MCF 10A (cell line): ENCODE data around the gene CALCR. TPM values are rescaled to one million over a fixed set of nuclear protein-coding genes. Genes with fewer than 3 reads are reported as not detected.

ENCODE experiments used
- BruUV-seq: library from RNA; stranded (reverse); fragments of 400-500 nt; replicated peaks from 2 replicates; lab custom pipeline; 2021; lab: Mats Ljungman, UMichigan
- CTCF ChIA-PET: fragments of 300-600 bp; sonication (Branson Sonifier 250); formaldehyde crosslinking; extraction: SDS; loops from one replicate; lab custom pipeline; 2021; ENCODE audit warnings: antibody characterized with exemption, inconsistent platforms; lab: Yijun Ruan, JAX
- POLR2A ChIA-PET: fragments of 300-600, 350-650 bp; sonication (Branson Sonifier 250); formaldehyde crosslinking; extraction: SDS; loops from one replicate; lab custom pipeline; 2020; ENCODE audit warnings: antibody characterized with exemption, inconsistent platforms; lab: Yijun Ruan, JAX
- DNase-seq: peaks from one replicate; pipeline ENCODE4 v3.0.0-alpha.2; 2018; ENCODE audit not compliant: unreplicated experiment
- H3K27ac Mint-ChIP-seq: one replicate; pipeline ENCODE4 v1.8.0; 2022; ENCODE audit warnings: mild to moderate bottlenecking, low read depth, mixed read lengths; ENCODE audit not compliant: unreplicated experiment
- H3K27me3 Mint-ChIP-seq: one replicate; pipeline ENCODE4 v1.8.0; 2022; ENCODE audit warnings: mixed read lengths; ENCODE audit not compliant: insufficient read depth, unreplicated experiment
- H3K36me3 Mint-ChIP-seq: one replicate; pipeline ENCODE4 v1.8.0; 2022; ENCODE audit warnings: mild to moderate bottlenecking, moderate library complexity, mixed read lengths; ENCODE audit not compliant: insufficient read depth, unreplicated experiment
- H3K4me1 Mint-ChIP-seq: one replicate; pipeline ENCODE4 v1.8.0; 2022; ENCODE audit warnings: mixed read lengths; ENCODE audit not compliant: insufficient read depth, unreplicated experiment
- H3K4me3 Mint-ChIP-seq: one replicate; pipeline ENCODE4 v1.8.0; 2022; ENCODE audit warnings: mild to moderate bottlenecking, moderate library complexity, mixed read lengths; ENCODE audit not compliant: unreplicated experiment
- H3K9me3 Mint-ChIP-seq: one replicate; pipeline ENCODE4 v1.8.0; 2022; ENCODE audit warnings: mixed read lengths; ENCODE audit not compliant: unreplicated experiment
- intact Hi-C: fragments of 100-400 bp; cut with micrococcal nuclease; formaldehyde crosslinking; loops from 2 replicates; pipeline ENCODE4 v1.14.1; 2022
- total RNA-seq: library from RNA; stranded (reverse); gene quantifications from 2 replicates; pipeline ENCODE4 v1.2.3, GENCODE V29; 2022
- TF ChIP-seq, protein P1 (sequence below): fragments of 200-600 bp; IDR thresholded peaks from one replicate; pipeline ENCODE4 v1.8.0; 2022; ENCODE audit warnings: antibody characterized with exemption, mild to moderate bottlenecking; ENCODE audit not compliant: unreplicated experiment

The CALCR gene
- total RNA-seq, 1 experiment from 2014 or later: not detected

GRCh38 chr7:93578762-93579161, 4.2 kb upstream of the CALCR start:
- ChIA-PET POLR2A (interaction anchor here (1.6 kb wide), 1 partner anchor 20 kb away, joined by 3 read pairs; no protein-coding TSS in a partner anchor), CTCF (interaction anchor here (0.6 kb wide), 1 partner anchor 49 kb away, joined by 3 read pairs; no protein-coding TSS in a partner anchor)
- Mint-ChIP-seq H3K4me1 (no peaks in the 10 kb centered on the region), H3K9me3 (no peaks in the 10 kb centered on the region), H3K36me3 (no peaks in the 10 kb centered on the region), H3K4me3 (no peak overlapping the region), H3K27me3 (peaks cover 94% of the 10 kb centered on the region), H3K27ac (no peak overlapping the region)
- TF ChIP-seq, protein P1, sequence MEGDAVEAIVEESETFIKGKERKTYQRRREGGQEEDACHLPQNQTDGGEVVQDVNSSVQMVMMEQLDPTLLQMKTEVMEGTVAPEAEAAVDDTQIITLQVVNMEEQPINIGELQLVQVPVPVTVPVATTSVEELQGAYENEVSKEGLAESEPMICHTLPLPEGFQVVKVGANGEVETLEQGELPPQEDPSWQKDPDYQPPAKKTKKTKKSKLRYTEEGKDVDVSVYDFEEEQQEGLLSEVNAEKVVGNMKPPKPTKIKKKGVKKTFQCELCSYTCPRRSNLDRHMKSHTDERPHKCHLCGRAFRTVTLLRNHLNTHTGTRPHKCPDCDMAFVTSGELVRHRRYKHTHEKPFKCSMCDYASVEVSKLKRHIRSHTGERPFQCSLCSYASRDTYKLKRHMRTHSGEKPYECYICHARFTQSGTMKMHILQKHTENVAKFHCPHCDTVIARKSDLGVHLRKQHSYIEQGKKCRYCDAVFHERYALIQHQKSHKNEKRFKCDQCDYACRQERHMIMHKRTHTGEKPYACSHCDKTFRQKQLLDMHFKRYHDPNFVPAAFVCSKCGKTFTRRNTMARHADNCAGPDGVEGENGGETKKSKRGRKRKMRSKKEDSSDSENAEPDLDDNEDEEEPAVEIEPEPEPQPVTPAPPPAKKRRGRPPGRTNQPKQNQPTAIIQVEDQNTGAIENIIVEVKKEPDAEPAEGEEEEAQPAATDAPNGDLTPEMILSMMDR: no peak
- BruUV-seq: no TSS peak
- DNase-seq: no peak
- intact Hi-C loops: no loop called here

DNA sequence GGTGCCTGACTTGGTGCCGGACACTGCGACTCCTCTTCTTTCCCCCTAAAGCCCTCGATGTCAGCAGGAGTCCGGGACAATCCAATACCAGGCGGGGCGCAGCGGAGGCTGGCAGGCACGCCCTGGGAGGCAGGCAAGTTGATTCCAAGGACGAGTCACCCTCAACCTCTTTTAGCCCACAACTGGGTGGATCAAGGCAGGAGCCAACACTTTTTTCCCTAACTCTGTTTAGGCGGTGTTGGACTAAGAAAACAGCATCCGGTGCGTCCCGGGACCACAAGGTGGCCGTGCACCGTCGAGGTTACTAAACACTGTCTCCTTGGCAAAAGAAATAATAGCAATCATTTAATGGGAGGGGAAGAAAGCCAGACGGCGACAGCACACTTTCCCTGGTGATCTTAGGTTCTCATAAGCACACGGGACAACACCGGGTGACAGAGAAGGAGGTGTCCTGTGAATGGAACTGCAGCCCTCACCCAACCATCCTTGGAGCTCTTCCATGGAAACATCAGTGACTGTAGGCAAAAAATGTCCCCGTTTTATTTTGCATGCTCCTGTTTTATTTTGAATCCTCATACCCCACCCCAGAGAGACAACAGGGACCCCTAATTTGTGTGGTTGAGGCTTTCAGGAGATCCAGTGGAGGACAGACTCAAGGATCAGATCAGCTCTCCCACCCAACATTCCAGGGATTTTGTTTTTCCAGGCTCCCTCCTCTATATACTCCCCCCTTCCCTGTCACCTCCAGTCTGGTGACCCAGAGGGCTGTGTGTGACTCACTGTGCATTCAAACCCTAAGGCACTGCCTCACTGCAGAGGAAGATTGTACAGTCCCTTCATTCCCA, 1.3 kb upstream of the CALCR start:
- CTCF ChIA-PET: interaction anchor here (0.6 to 1.4 kb wide), 3 partner anchors 9 to 133 kb away, joined by 3 to 4 read pairs (median 3); no protein-coding TSS in a partner anchor
- intact Hi-C loops: no loop called here
- Mint-ChIP-seq H3K36me3 (no peaks in the 10 kb centered on the region), H3K4me3 (no peak overlapping the region), H3K27me3 (peaks cover 100% of the 10 kb centered on the region), H3K4me1 (no peaks in the 10 kb centered on the region), H3K9me3 (no peaks in the 10 kb centered on the region), H3K27ac (no peak overlapping the region)
- POLR2A ChIA-PET: no interaction called here
- DNase-seq: no peak
- TF ChIP-seq, protein P1: no peak
- no TSS peak for BruUV-seq

DNA sequence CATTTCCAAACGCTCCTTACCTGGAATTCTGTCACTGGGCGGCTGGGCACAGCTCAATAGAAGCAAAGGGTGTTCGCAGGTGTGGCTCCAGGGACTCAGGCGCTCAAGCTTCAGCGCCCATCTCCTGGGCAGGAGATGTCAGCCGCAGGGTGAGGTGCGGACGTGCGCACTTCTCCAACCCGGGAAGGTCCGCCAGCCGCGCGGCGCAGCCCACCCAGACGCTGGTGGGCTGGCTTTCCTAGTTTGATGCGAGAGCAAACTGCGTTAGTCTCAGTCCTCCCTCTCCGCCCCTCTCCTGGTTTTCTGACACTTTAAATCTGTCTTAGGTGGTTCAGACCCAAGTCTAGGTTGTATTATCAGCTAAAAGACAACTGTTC, 267 bp downstream of the CALCR start:
- Mint-ChIP-seq H3K27me3 (peaks cover 100% of the 10 kb centered on the region), H3K27ac (no peak overlapping the region), H3K9me3 (no peaks in the 10 kb centered on the region), H3K36me3 (no peaks in the 10 kb centered on the region), H3K4me3 (no peak overlapping the region), H3K4me1 (no peaks in the 10 kb centered on the region)
- no TSS peak for BruUV-seq
- ChIA-PET CTCF (interaction anchor here (1.1 to 1.2 kb wide), 2 partner anchors 11 to 23 kb away, joined by 3 read pairs; no protein-coding TSS in a partner anchor), POLR2A (no interaction called here)
- TF ChIP-seq, protein P1: no peak
- intact Hi-C loops: no loop called here
- DNase-seq: no peak

- ChIA-PET CTCF (interaction anchor here (0.6 to 1.0 kb wide), 3 partner anchors 9 to 641 kb away, joined by 3 read pairs; no protein-coding TSS in a partner anchor), POLR2A (no interaction called here)
- Mint-ChIP-seq H3K9me3 (no peaks in the 10 kb centered on the region), H3K4me1 (no peaks in the 10 kb centered on the region), H3K4me3 (no peak overlapping the region), H3K27ac (no peak overlapping the region), H3K36me3 (no peaks in the 10 kb centered on the region), H3K27me3 (peaks cover 92% of the 10 kb centered on the region)
- intact Hi-C loops: no loop called here
- no peak for DNase-seq
- BruUV-seq: no TSS peak
- TF ChIP-seq, protein P1: no peak
Measured at GRCh38 chr7:93569189-93569588, 5.3 kb downstream of the CALCR start.
